ENCODE results near the gene GRB2.
"Not testable (repeated sequence)": the region's sequence is repeated elsewhere in the genome, so short reads cannot be mapped to it uniquely, and the experiment has no call there.

The GRB2 gene

GRCh38 chr17:75442168-75443103 lies 37.0 kb upstream of the GRB2 start:
- no peak overlapping the region for H3K4me3 ChIP-seq (ENCODE audit: low read depth, low read length)
- TF ChIP-seq CTCF (conservative IDR thresholded peaks at IDR 0.05; ENCODE audit: low read depth, low read length) = no peak
- DNase-seq (ENCODE audit: low read depth) = peak; percentile 36

- no peak overlapping the region for H3K4me3 ChIP-seq (ENCODE audit: low read depth, low read length)
- TF ChIP-seq CTCF (conservative IDR thresholded peaks at IDR 0.05; ENCODE audit: low read depth, low read length) = no peak
- peak; percentile 53 for DNase-seq (ENCODE audit: low read depth)
Measured at GRCh38 chr17:75440738-75441448, 35.4 kb upstream of the GRB2 start.

- no peak overlapping the region for H3K4me3 ChIP-seq (ENCODE audit: low read depth, low read length)
- no peak for TF ChIP-seq CTCF (conservative IDR thresholded peaks at IDR 0.05; ENCODE audit: low read depth, low read length)
- no peak for DNase-seq (ENCODE audit: low read depth)
Measured at GRCh38 chr17:75439287-75439686, 33.8 kb upstream of the GRB2 start.

GRCh38 chr17:75437404-75437803 lies 31.9 kb upstream of the GRB2 start:
- not testable (repeated sequence) for DNase-seq (ENCODE audit: low read depth); H3K4me3 ChIP-seq (ENCODE audit: low read depth, low read length)

GRCh38 chr17:75434433-75434832 lies 29.0 kb upstream of the GRB2 start:
- not testable (repeated sequence) for H3K4me3 ChIP-seq (ENCODE audit: low read depth, low read length); DNase-seq (ENCODE audit: low read depth)

GRCh38 chr17:75433218-75433783 lies 27.8 kb upstream of the GRB2 start:
- H3K4me3 ChIP-seq (ENCODE audit: low read depth, low read length) = no peak overlapping the region
- no peak for DNase-seq (ENCODE audit: low read depth)
- no peak for TF ChIP-seq CTCF (conservative IDR thresholded peaks at IDR 0.05; ENCODE audit: low read depth, low read length)

GRCh38 chr17:75430159-75430974 lies 24.9 kb upstream of the GRB2 start:
- peak overlapping the region; percentile 4 for H3K4me3 ChIP-seq (ENCODE audit: low read depth, low read length)
- DNase-seq (ENCODE audit: low read depth) = peak; percentile 63
- peak; percentile 45 for TF ChIP-seq CTCF (conservative IDR thresholded peaks at IDR 0.05; ENCODE audit: low read depth, low read length)

All from choroid plexus epithelial cell (primary cell).